Measurements from ENCODE around the gene B3GALNT2. TPM values are rescaled to one million over a fixed set of nuclear protein-coding genes. Genes with fewer than 3 reads are reported as not detected.

The B3GALNT2 gene
- total and polyA plus RNA-seq, 2 of the 4 experiments (the other 2 are of a cell fraction): 11.0 to 32.8 TPM

DNA sequence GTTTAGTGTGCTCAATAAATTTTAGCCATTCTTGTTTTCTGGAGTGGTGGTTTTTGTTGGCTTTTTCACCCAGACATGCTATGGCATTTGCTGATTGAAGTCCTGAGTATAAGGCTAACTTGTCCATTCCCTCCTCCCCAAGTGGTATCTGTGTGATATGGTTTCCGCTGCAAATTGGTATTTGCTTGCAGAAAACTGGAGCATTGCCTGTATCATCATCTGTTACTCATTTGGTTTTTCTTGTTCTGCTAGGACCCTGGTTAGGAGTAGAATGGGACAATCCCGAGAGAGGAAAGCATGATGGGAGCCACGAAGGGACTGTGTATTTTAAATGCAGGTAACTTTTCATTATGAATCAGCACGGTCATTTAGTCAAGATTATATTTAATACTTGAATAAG, 103.0 kb downstream of the B3GALNT2 start:
- POLR2A ChIA-PET (ENCODE audit: unreplicated experiment): no interaction called here
- intact Hi-C loops (cut with micrococcal nuclease) (no loop called here), in situ Hi-C loops (cut with MboI; ENCODE audit: low sequenced_read_pairs) (no loop called here), dilution Hi-C loops (cut with HindIII; ENCODE audit: low sequenced_read_pairs, unreplicated experiment) (no loop called here)
- BruUV-seq (replicated peaks): no TSS peak
- H3K36me3 ChIP-seq (ENCODE audit: control insufficient read depth, insufficient read depth, low read length): no peaks in the 10 kb centered on the region
- H3K27ac ChIP-seq (ENCODE audit: insufficient read depth, low read length): no peak overlapping the region
- no peak overlapping the region for H2AK5ac ChIP-seq (ENCODE audit: low read depth, low read length)
- no peak overlapping the region for H2AFZ ChIP-seq (replicated peaks; ENCODE audit: low read length, poor library complexity)
- no peak overlapping the region for H3K9ac ChIP-seq (ENCODE audit: low read depth, low read length)
- no peak overlapping the region for H2BK5ac ChIP-seq (ENCODE audit: low read depth, low read length, poor library complexity, severe bottlenecking)
- no peak overlapping the region for H3K4me2 ChIP-seq (ENCODE audit: low read depth, low read length)
- TF ChIP-seq CHD1 (IDR thresholded peaks at IDR 0.05; ENCODE audit: low read depth, low read length) (no peak), RFX5 (IDR thresholded peaks at IDR 0.05; ENCODE audit: low read depth, low read length) (no peak), RAD21 (IDR thresholded peaks at IDR 0.05; ENCODE audit: low read length) (no peak), SMC3 (IDR thresholded peaks at IDR 0.05; ENCODE audit: low read depth, low read length) (no peak), MAZ (IDR thresholded peaks at IDR 0.05; ENCODE audit: borderline replicate concordance, low read depth, low read length) (no peak), MAFK (IDR thresholded peaks at IDR 0.05; ENCODE audit: low read depth, low read length) (no peak)
- no peak overlapping the region for H3K56ac ChIP-seq (ENCODE audit: extremely low read depth, insufficient read depth, low read length)
- H4K20me1 ChIP-seq (ENCODE audit: insufficient read depth, low read length): peaks cover 25% of the 10 kb centered on the region
- H2BK20ac ChIP-seq (ENCODE audit: low read depth, low read length): no peak overlapping the region
- H3K14ac ChIP-seq (replicated peaks; ENCODE audit: low read depth, low read length): no peak overlapping the region
- H4K91ac ChIP-seq (ENCODE audit: insufficient read depth, low read depth, low read length): no peak overlapping the region
- peaks cover 5% of the 10 kb centered on the region for H3K9me1 ChIP-seq (ENCODE audit: insufficient read depth, low read length)
- H3K4ac ChIP-seq (ENCODE audit: low read depth, low read length): no peak overlapping the region
- H2BK15ac ChIP-seq (ENCODE audit: low read depth, low read length): no peak overlapping the region
- H3K4me1 ChIP-seq (ENCODE audit: control insufficient read depth, insufficient read depth, low read length): no peaks in the 10 kb centered on the region; the same call in 1 of the 2 replicates
- CTCF ChIA-PET: no interaction called here
- no peaks in the 10 kb centered on the region for H3K9me3 ChIP-seq (ENCODE audit: control insufficient read depth, insufficient read depth, low read length)
- H3K4me3 ChIP-seq (ENCODE audit: insufficient read depth, low read depth, low read length): no peak overlapping the region
- H3K23ac ChIP-seq (ENCODE audit: low read depth, low read length): no peak overlapping the region
- H4K8ac ChIP-seq (ENCODE audit: low read depth in 2 of 2, low read length in 2 of 2): no peak overlapping the region
- H3K18ac ChIP-seq (ENCODE audit: low read depth, low read length): no peak overlapping the region
- no CpG with 5 or more reads among the region's 4 CpGs for WGBS, 2 experiments (ENCODE audit: extremely low coverage in 2 of 2, insufficient read length in 1 of 2)
- no peak overlapping the region for H2BK120ac ChIP-seq (ENCODE audit: low read depth, low read length)
- H3K27me3 ChIP-seq (ENCODE audit: control insufficient read depth, insufficient read depth, low read length): no peaks in the 10 kb centered on the region
- no peak overlapping the region for H2AK9ac ChIP-seq (replicated peaks; ENCODE audit: low read depth, low read length, poor library complexity)
- DNase-seq (no peak), ATAC-seq (ENCODE audit: low read depth) (no peak)
- peaks cover 13 to 63% of the 10 kb centered on the region in 2 experiments for H3K79me1 ChIP-seq (ENCODE audit: low read depth in 1 of 2, low read length in 2 of 2)
- H4K5ac ChIP-seq (ENCODE audit: low read depth, low read length): no peak overlapping the region

Small RNA genes lying within 50 kb of the gene (microRNA-seq; reads per million reads assigned to microRNA genes)
- not detected for gene MTCO3P46 (ENCODE audit: insufficient read depth, insufficient read length)
- gene MTND4LP21 (ENCODE audit: insufficient read depth, insufficient read length): not detected
- not detected for gene RPS21P1 (ENCODE audit: insufficient read depth, insufficient read length)

Small RNA genes lying within 50 kb of the gene (small RNA-seq; reads per million reads assigned to genes)
- 0 reads per million in 5 experiments for gene MTCO3P46
- 0 reads per million in 5 experiments for gene MTND4LP21
- 0 reads per million in 5 experiments for gene RPS21P1

Other genes with a start within 250 kb of the B3GALNT2 start
- 16.0 and 23.9 TPM in 2 replicates for gene ARID4B, start 176.3 kb downstream of the B3GALNT2 start, total RNA-seq (2012; rRNA removed)
- gene ARID4B, start 176.3 kb downstream of the B3GALNT2 start, polyA plus RNA-seq (2012; rRNA removed): 7.0 and 8.5 TPM in 2 replicates
- 21.5 and 23.1 TPM in 2 replicates for gene GGPS1, start 175.9 kb downstream of the B3GALNT2 start, total RNA-seq (2012; rRNA removed)
- 11.9 and 16.4 TPM in 2 replicates for gene GGPS1, start 175.9 kb downstream of the B3GALNT2 start, polyA plus RNA-seq (2012; rRNA removed)
- gene TBCE, start 137.0 kb downstream of the B3GALNT2 start, total RNA-seq (2012; rRNA removed): 26.7 and 33.1 TPM in 2 replicates
- 21.6 and 25.3 TPM in 2 replicates for gene TBCE, start 137.0 kb downstream of the B3GALNT2 start, polyA plus RNA-seq (2012; rRNA removed)
- gene GNG4, start 145.3 kb upstream of the B3GALNT2 start, total RNA-seq (2012; rRNA removed): 0.18 and 0.28 TPM in 2 replicates
- 0.29 and 0.33 TPM in 2 replicates for gene GNG4, start 145.3 kb upstream of the B3GALNT2 start, polyA plus RNA-seq (2012; rRNA removed)

Data from IMR-90 (cell line).